ENCODE results near the gene DIS3L2.
"Not testable (repeated sequence)": the region's sequence is repeated elsewhere in the genome, so short reads cannot be mapped to it uniquely, and the experiment has no call there.

DIS3L2 gene

DNA sequence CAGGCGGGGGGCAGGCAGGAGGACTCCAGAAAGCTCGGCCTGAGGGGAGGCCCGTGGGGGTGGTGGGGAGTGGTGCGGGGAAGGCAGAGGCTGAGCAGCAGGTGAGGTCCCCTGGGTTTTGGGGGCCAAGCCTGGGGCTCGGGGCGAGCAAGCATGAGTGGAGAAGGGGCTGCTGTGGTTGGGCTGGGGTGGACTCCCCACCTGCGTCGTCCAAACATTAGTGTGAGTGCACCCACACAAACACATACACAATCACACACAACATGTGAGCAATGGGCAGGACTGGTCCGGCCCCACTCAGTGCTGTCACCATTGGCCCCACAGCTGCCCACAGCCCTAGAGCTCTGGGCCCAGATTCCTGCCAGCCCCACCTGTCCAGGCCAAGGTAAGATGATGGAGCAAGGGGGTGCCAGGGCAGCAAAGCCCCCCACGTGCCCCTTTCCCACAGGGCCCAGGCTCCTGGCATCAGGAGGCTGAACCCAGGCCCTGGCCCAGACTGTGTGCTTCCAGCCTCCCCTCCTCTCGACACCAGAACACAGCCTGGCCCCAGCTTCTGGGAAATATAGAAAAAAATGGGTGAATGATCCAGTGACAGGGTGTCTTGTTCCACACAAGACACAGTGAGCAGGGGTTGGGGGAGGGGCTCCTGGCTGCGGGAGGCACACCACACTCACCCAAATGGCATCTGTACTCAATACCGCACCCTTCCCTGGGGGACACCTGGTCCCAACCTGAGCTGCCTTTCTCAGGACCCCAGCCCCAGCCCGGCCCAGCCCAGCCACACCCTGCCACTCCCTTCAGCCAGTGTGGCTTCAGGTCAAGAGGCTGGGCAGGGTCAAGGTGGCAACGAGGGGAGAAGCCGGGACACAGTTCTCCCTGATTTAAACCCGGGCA is 416.6 kb downstream of the DIS3L2 start:
- H3K27me3 ChIP-seq (ENCODE audit: insufficient read depth, low read length): 0 out of 2 replicates have a peak, but pooled peaks cover 8% of the 10 kb centered on the region

DNA sequence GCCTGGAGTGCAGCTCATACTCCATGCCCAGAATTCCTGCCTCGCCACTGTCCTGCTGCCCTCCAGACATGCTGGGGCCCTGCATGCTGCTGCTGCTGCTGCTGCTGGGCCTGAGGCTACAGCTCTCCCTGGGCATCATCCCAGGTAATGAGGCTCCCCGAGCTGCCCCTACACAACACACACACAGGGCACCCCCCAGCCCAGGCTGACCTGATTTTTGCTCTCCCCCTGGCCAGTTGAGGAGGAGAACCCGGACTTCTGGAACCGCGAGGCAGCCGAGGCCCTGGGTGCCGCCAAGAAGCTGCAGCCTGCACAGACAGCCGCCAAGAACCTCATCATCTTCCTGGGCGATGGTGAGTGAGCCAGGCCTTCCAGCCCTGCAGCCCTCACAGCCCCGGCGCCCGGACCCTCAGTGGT is 417.2 kb downstream of the DIS3L2 start, which contains the start of gene ALPP:
Gene ALPP, plus strand, starts transcription at position 17 of the 417 bp plus-strand sequence. Its CDS starts 52 bp downstream, at position 69.
- not testable (repeated sequence) for H3K9me2 ChIP-seq (ENCODE audit: low read depth, low read length); H3K27me3 ChIP-seq (ENCODE audit: insufficient read depth, low read length); H4K20me1 ChIP-seq (ENCODE audit: insufficient read depth, low read length); H3K79me2 ChIP-seq (ENCODE audit: insufficient read depth, low read length); H3K4me2 ChIP-seq (ENCODE audit: low read length); H3K4me3 ChIP-seq (ENCODE audit: low read depth, low read length, poor library complexity, severe bottlenecking); H3K9ac ChIP-seq (ENCODE audit: low read length); H3F3A ChIP-seq (ENCODE audit: insufficient read depth, low read length); H3K9me3 ChIP-seq (ENCODE audit: low read length); H3K27ac ChIP-seq (ENCODE audit: low read depth, low read length, poor library complexity, severe bottlenecking); H3K36me3 ChIP-seq (ENCODE audit: insufficient read depth, low read length); H2AFZ ChIP-seq (ENCODE audit: low read length); H3K4me1 ChIP-seq (ENCODE audit: insufficient read depth, low read length, severe bottlenecking)

More for the DNA sequence above, 416.6 kb downstream of the DIS3L2 start:
- TF ChIP-seq EZH2 (IDR thresholded peaks at IDR 0.05; ENCODE audit: borderline replicate concordance, low read length): no peak
- TF ChIP-seq, protein P1, sequence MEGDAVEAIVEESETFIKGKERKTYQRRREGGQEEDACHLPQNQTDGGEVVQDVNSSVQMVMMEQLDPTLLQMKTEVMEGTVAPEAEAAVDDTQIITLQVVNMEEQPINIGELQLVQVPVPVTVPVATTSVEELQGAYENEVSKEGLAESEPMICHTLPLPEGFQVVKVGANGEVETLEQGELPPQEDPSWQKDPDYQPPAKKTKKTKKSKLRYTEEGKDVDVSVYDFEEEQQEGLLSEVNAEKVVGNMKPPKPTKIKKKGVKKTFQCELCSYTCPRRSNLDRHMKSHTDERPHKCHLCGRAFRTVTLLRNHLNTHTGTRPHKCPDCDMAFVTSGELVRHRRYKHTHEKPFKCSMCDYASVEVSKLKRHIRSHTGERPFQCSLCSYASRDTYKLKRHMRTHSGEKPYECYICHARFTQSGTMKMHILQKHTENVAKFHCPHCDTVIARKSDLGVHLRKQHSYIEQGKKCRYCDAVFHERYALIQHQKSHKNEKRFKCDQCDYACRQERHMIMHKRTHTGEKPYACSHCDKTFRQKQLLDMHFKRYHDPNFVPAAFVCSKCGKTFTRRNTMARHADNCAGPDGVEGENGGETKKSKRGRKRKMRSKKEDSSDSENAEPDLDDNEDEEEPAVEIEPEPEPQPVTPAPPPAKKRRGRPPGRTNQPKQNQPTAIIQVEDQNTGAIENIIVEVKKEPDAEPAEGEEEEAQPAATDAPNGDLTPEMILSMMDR (IDR thresholded peaks at IDR 0.05; ENCODE audit: low read length): no peak
- no peaks in the 10 kb centered on the region for H3K9me3 ChIP-seq (ENCODE audit: low read length)
- no peak overlapping the region for H2AFZ ChIP-seq (ENCODE audit: low read length)
- H3K79me2 ChIP-seq (ENCODE audit: insufficient read depth, low read length): no peaks in the 10 kb centered on the region
- H4K20me1 ChIP-seq (ENCODE audit: insufficient read depth, low read length): no peaks in the 10 kb centered on the region
- H3K36me3 ChIP-seq (ENCODE audit: insufficient read depth, low read length): no peaks in the 10 kb centered on the region
- H3K9me2 ChIP-seq (ENCODE audit: low read depth, low read length): no peaks in the 10 kb centered on the region
- H3F3A ChIP-seq (ENCODE audit: insufficient read depth, low read length): no peaks in the 10 kb centered on the region
- no peak overlapping the region for H3K4me2 ChIP-seq (ENCODE audit: low read length)
- H3K27ac ChIP-seq (ENCODE audit: low read depth, low read length, poor library complexity, severe bottlenecking): no peak overlapping the region
- no peak overlapping the region for H3K4me3 ChIP-seq (ENCODE audit: low read depth, low read length, poor library complexity, severe bottlenecking)
- H3K9ac ChIP-seq (ENCODE audit: low read length): no peak overlapping the region
- no peaks in the 10 kb centered on the region for H3K4me1 ChIP-seq (ENCODE audit: insufficient read depth, low read length, severe bottlenecking)

DNA sequence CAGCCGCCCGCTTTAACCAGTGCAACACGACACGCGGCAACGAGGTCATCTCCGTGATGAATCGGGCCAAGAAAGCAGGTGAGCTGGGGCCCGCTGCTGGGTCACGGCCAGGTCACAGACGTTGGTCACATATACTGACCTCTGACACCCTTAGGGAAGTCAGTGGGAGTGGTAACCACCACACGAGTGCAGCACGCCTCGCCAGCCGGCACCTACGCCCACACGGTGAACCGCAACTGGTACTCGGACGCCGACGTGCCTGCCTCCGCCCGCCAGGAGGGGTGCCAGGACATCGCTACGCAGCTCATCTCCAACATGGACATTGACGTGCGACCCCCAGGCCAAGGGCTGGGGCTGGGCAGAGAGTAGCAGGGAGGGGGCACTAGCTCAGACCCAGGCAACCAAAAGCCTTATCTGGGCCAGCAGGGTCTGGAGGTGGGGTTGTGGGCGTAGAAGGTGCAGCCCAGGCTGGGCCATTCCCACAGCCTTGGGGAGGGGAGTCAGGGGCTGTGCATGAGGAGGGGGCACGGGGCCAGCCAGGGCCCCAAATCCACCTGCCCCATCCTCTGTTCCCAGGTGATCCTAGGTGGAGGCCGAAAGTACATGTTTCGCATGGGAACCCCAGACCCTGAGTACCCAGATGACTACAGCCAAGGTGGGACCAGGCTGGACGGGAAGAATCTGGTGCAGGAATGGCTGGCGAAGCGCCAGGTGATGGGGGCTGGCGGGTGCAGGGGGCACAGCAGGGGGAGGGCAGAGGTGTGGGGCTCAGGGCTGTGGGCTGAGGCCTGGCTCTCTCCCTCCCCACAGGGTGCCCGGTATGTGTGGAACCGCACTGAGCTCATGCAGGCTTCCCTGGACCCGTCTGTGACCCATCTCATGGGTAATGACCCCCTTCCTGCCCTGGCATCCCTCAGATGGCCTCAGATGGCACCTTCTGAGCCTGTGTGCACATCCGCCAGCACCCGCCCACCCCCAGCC is 418.4 kb downstream of the DIS3L2 start:
- not testable (repeated sequence) for H3K27me3 ChIP-seq (ENCODE audit: insufficient read depth, low read length); H3K9me3 ChIP-seq (ENCODE audit: low read length); H3F3A ChIP-seq (ENCODE audit: insufficient read depth, low read length); H3K4me3 ChIP-seq (ENCODE audit: low read depth, low read length, poor library complexity, severe bottlenecking); H3K4me2 ChIP-seq (ENCODE audit: low read length); H4K20me1 ChIP-seq (ENCODE audit: insufficient read depth, low read length); H3K27ac ChIP-seq (ENCODE audit: low read depth, low read length, poor library complexity, severe bottlenecking); H3K36me3 ChIP-seq (ENCODE audit: insufficient read depth, low read length); H3K9ac ChIP-seq (ENCODE audit: low read length); H3K79me2 ChIP-seq (ENCODE audit: insufficient read depth, low read length); H2AFZ ChIP-seq (ENCODE audit: low read length); H3K4me1 ChIP-seq (ENCODE audit: insufficient read depth, low read length, severe bottlenecking); H3K9me2 ChIP-seq (ENCODE audit: low read depth, low read length)

DNA sequence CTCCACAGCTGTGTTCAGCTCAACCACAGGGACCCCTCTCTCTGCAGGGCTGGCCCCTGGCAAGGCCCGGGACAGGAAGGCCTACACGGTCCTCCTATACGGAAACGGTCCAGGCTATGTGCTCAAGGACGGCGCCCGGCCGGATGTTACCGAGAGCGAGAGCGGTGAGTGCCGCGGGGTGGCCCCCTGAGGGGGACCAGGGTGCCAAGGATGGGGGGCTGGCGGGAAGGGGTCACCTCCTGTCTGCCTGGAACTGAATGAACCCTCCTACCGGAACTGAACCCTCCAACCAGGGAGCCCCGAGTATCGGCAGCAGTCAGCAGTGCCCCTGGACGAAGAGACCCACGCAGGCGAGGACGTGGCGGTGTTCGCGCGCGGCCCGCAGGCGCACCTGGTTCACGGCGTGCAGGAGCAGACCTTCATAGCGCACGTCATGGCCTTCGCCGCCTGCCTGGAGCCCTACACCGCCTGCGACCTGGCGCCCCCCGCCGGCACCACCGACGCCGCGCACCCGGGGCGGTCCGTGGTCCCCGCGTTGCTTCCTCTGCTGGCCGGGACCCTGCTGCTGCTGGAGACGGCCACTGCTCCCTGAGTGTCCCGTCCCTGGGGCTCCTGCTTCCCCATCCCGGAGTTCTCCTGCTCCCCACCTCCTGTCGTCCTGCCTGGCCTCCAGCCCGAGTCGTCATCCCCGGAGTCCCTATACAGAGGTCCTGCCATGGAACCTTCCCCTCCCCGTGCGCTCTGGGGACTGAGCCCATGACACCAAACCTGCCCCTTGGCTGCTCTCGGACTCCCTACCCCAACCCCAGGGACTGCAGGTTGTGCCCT is 419.9 kb downstream of the DIS3L2 start:
- H3F3A ChIP-seq (ENCODE audit: insufficient read depth, low read length); H3K27me3 ChIP-seq (ENCODE audit: insufficient read depth, low read length); H3K27ac ChIP-seq (ENCODE audit: low read depth, low read length, poor library complexity, severe bottlenecking); H3K79me2 ChIP-seq (ENCODE audit: insufficient read depth, low read length); H3K36me3 ChIP-seq (ENCODE audit: insufficient read depth, low read length); H3K4me3 ChIP-seq (ENCODE audit: low read depth, low read length, poor library complexity, severe bottlenecking); H3K9me3 ChIP-seq (ENCODE audit: low read length); H4K20me1 ChIP-seq (ENCODE audit: insufficient read depth, low read length); H3K4me2 ChIP-seq (ENCODE audit: low read length); H3K4me1 ChIP-seq (ENCODE audit: insufficient read depth, low read length, severe bottlenecking); H2AFZ ChIP-seq (ENCODE audit: low read length); H3K9ac ChIP-seq (ENCODE audit: low read length); H3K9me2 ChIP-seq (ENCODE audit: low read depth, low read length): not testable (repeated sequence)

All from OCI-LY1 (cell line).